Measurements from ENCODE around the gene PLN. TPM values are rescaled to one million over a fixed set of nuclear protein-coding genes. Genes with fewer than 3 reads are reported as not detected.
A peak's percentile ranks its signal among the peaks of the same experiment; 100 is the strongest.

The PLN gene
- polyA plus RNA-seq, 3 donors, result 0.28 TPM; not detected in 2

DNA sequence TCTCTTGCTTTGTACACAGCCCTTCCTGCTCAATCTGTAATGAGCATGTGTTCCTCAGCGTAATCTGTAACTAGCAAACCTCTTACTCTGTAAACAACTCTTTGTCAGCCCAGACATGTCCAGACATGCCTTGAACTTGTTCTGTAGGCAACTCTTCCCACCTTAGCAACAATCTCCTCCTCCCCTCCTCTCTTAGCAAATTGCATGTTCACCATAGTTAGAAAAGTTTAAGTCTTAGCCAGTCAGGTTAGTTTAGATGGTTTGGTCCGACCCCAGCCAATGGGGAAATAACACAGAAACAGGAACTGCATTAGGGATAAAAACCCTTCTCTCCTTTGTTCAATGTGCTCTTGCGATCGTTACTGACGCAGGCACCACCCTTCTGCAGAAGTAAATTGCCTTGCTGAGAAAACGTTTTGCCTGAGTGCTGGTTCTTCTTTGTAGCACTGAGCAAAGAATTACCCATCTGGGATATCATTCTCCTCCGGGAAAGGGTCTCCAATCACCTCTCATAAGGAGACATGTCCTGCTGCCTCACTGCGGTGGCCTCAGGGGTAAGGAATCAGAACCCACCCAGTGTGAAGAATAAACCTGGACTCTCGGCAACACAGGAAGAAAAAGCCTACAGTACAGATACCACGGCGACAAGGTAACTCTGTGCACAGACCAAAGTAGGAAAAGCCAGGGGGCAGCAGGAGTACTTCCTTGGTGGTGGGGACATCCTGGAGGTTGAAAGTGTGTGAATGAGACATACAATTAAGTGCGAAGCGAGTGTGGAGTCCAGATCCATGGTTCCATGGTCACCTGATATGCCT lies 26.2 kb downstream of the PLN start:
- peaks cover 43 to 60% of the 10 kb centered on the region in 2 donors for H3K9me3 ChIP-seq (replicated peaks in 1 of 2; ENCODE audit: control insufficient read depth in 1 of 2, insufficient read depth in 1 of 2, low read length in 2 of 2)

More for the DNA sequence above, 26.2 kb downstream of the PLN start:
- peaks cover 0 to 5% of the 10 kb centered on the region in 2 donors for H3K4me1 ChIP-seq (ENCODE audit: control insufficient read depth in 1 of 2, insufficient read depth in 2 of 2, low read length in 2 of 2)
- no peak overlapping the region for H2AFZ ChIP-seq (ENCODE audit: insufficient read depth, low read depth, low read length, poor library complexity, severe bottlenecking)
- H3K9ac ChIP-seq (ENCODE audit: insufficient read depth, low read length, poor library complexity, severe bottlenecking), result no peak overlapping the region
- H3K4me3 ChIP-seq (replicated peaks in 1 of 3; ENCODE audit: low read depth in 2 of 3, low read length in 3 of 3), result peak overlapping the region in 1 of 3 experiments; percentile 15
- H3K4me1 Mint-ChIP-seq, result peaks cover 6% of the 10 kb centered on the region
- peak overlapping the region in 1 of 7 donors; percentile 64 for H3K27ac Mint-ChIP-seq
- DNase-seq, result no peak
- peaks cover 64% of the 10 kb centered on the region for H4K20me1 ChIP-seq (ENCODE audit: insufficient read depth, low read length)
- no peak overlapping the region for H3K4me2 ChIP-seq (replicated peaks; ENCODE audit: extremely low read depth, low read length, poor library complexity, severe bottlenecking)
- no peaks in the 10 kb centered on the region for H3K27me3 ChIP-seq (ENCODE audit: control insufficient read depth in 2 of 2, insufficient read depth in 2 of 2, low read length in 2 of 2)
- peaks cover 4 to 39% of the 10 kb centered on the region in 2 donors for H3K36me3 ChIP-seq (replicated peaks in 1 of 2; ENCODE audit: control insufficient read depth in 1 of 2, insufficient read depth in 2 of 2, low read length in 2 of 2)
- peaks cover 30 to 51% (median 50%) of the 10 kb centered on the region in 7 donors for H3K9me3 Mint-ChIP-seq
- H3K27ac ChIP-seq (ENCODE audit: low read depth in 1 of 2, low read length in 2 of 2), result no peak overlapping the region
- H3K4me3 Mint-ChIP-seq, result no peak overlapping the region
- peaks cover 27% of the 10 kb centered on the region for H3K79me2 ChIP-seq (ENCODE audit: insufficient read depth, low read length)
- TF ChIP-seq CTCF (IDR thresholded peaks at IDR 0.05), result no peak
- H3K36me3 Mint-ChIP-seq, result peaks cover 34 to 42% of the 10 kb centered on the region in 2 donors
- intact Hi-C loops (cut with micrococcal nuclease), result loop anchor here in 1 of 2 donors (10.0 kb wide), 1 partner anchor 599 kb away; no protein-coding TSS in a partner anchor
- WGBS (ENCODE audit: insufficient coverage), result 99% methylated on average over 11 of the region's 13 CpGs
- H3K27me3 Mint-ChIP-seq (ENCODE audit: low read depth in 3 of 3), result peaks cover 0 to 2% (median 0%) of the 10 kb centered on the region in 3 donors

All from CD14-positive monocyte (primary cell).